ENCODE measurements around the gene C5. TPM values are rescaled to one million over a fixed set of nuclear protein-coding genes. Genes with fewer than 3 reads are reported as not detected.

The C5 gene
- polyA plus RNA-seq, 1 of the 3 experiments (the other 2 are of a cell fraction): 1.8 TPM

DNA sequence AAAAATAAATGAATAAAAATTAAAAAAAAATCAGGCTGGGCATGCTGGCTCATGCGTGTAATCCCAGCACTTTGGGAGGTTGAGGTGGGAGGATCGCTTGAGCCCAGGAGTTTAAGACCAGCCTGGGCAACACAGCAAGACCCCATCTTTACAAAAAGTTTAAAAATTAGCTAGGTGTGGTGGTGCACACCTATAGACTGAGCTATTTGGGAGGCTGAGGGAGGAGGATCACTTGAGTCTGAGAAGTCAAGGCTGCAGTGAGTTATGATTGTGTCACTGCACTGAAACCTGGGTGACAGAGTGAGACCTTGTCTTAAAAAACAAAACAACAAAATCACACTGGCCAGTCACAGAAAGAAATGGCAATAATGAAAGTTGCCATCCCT, 21.3 kb upstream of the C5 start:
- no peak for DNase-seq
- Histone ChIP-seq H3K27me3 (ENCODE audit: insufficient read depth) (no peaks in the 10 kb centered on the region), H3K4me3 (ENCODE audit: low read depth in 2 of 2, low read length in 1 of 2) (no peak overlapping the region), H3K9me2 (no peaks in the 10 kb centered on the region), H2AFZ (ENCODE audit: low read depth) (no peak overlapping the region), H4K20me1 (ENCODE audit: insufficient read depth) (no peaks in the 10 kb centered on the region), H3K9ac (no peak overlapping the region), H3K4me2 (no peak overlapping the region), H3K79me2 (ENCODE audit: insufficient read depth) (no peaks in the 10 kb centered on the region), H3K27ac (ENCODE audit: low read depth in 2 of 2, low read length in 1 of 2) (no peak overlapping the region), H3K36me3 (replicated peaks in 1 of 2; ENCODE audit: control insufficient read depth in 1 of 2, insufficient read depth in 2 of 2, low read length in 1 of 2) (no peaks in the 10 kb centered on the region), H3K9me3 (0 out of 2 replicates have a peak, but pooled peaks cover 6% of the 10 kb centered on the region), H3F3A (replicated peaks; ENCODE audit: insufficient read depth) (peaks cover 5% of the 10 kb centered on the region), H3K4me1 (ENCODE audit: control insufficient read depth in 1 of 2, insufficient read depth in 2 of 2, low read depth in 1 of 2, low read length in 1 of 2) (peaks cover 7 to 12% of the 10 kb centered on the region in 2 experiments; a peak in 3 of 4 replicates)
- ChIA-PET CTCF (interaction anchor here (0.7 to 2.1 kb wide), 5 partner anchors 23 to 315 kb away, joined by 3 to 8 read pairs (median 6); no protein-coding TSS in a partner anchor), POLR2A (no interaction called here)
- WGBS (ENCODE audit: low lambda C conversion rate): 100% methylated on average over 2 of the region's 2 CpGs
- no peak for TF ChIP-seq JUND (IDR thresholded peaks at IDR 0.05)
- no peak for TF ChIP-seq MXI1 (IDR thresholded peaks at IDR 0.05; ENCODE audit: low read depth, low read length)
- TF ChIP-seq FOXJ3 (CRISPR knock-in tag; IDR thresholded peaks at IDR 0.05): no peak
- TF ChIP-seq NFIC (IDR thresholded peaks at IDR 0.05; ENCODE audit: borderline replicate concordance): no peak
- TF ChIP-seq FOXM1 (IDR thresholded peaks at IDR 0.05; ENCODE audit: low read depth): no peak
- TF ChIP-seq TAF1 (IDR thresholded peaks at IDR 0.05; ENCODE audit: borderline replicate concordance, low read depth, low read length): no peak
- TF ChIP-seq SIN3A (IDR thresholded peaks at IDR 0.05; ENCODE audit: borderline replicate concordance, low read depth, low read length): no peak
- TF ChIP-seq, protein P1, sequence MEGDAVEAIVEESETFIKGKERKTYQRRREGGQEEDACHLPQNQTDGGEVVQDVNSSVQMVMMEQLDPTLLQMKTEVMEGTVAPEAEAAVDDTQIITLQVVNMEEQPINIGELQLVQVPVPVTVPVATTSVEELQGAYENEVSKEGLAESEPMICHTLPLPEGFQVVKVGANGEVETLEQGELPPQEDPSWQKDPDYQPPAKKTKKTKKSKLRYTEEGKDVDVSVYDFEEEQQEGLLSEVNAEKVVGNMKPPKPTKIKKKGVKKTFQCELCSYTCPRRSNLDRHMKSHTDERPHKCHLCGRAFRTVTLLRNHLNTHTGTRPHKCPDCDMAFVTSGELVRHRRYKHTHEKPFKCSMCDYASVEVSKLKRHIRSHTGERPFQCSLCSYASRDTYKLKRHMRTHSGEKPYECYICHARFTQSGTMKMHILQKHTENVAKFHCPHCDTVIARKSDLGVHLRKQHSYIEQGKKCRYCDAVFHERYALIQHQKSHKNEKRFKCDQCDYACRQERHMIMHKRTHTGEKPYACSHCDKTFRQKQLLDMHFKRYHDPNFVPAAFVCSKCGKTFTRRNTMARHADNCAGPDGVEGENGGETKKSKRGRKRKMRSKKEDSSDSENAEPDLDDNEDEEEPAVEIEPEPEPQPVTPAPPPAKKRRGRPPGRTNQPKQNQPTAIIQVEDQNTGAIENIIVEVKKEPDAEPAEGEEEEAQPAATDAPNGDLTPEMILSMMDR (IDR thresholded peaks at IDR 0.05): no peak
- TF ChIP-seq, protein P2, sequence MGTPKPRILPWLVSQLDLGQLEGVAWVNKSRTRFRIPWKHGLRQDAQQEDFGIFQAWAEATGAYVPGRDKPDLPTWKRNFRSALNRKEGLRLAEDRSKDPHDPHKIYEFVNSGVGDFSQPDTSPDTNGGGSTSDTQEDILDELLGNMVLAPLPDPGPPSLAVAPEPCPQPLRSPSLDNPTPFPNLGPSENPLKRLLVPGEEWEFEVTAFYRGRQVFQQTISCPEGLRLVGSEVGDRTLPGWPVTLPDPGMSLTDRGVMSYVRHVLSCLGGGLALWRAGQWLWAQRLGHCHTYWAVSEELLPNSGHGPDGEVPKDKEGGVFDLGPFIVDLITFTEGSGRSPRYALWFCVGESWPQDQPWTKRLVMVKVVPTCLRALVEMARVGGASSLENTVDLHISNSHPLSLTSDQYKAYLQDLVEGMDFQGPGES (IDR thresholded peaks at IDR 0.05; ENCODE audit: low read depth, low read length): no peak
- no peak for TF ChIP-seq TCF12 (IDR thresholded peaks at IDR 0.05)
- no peak for TF ChIP-seq YY1 (IDR thresholded peaks at IDR 0.05; ENCODE audit: low read depth)
- TF ChIP-seq FOSL2 (IDR thresholded peaks at IDR 0.05; ENCODE audit: borderline replicate concordance, low read depth): no peak
- no peak for TF ChIP-seq GABPA (IDR thresholded peaks at IDR 0.05; ENCODE audit: low read depth)
- no peak for TF ChIP-seq RAD21 (IDR thresholded peaks at IDR 0.05; ENCODE audit: low read length)
- TF ChIP-seq, protein P3, sequence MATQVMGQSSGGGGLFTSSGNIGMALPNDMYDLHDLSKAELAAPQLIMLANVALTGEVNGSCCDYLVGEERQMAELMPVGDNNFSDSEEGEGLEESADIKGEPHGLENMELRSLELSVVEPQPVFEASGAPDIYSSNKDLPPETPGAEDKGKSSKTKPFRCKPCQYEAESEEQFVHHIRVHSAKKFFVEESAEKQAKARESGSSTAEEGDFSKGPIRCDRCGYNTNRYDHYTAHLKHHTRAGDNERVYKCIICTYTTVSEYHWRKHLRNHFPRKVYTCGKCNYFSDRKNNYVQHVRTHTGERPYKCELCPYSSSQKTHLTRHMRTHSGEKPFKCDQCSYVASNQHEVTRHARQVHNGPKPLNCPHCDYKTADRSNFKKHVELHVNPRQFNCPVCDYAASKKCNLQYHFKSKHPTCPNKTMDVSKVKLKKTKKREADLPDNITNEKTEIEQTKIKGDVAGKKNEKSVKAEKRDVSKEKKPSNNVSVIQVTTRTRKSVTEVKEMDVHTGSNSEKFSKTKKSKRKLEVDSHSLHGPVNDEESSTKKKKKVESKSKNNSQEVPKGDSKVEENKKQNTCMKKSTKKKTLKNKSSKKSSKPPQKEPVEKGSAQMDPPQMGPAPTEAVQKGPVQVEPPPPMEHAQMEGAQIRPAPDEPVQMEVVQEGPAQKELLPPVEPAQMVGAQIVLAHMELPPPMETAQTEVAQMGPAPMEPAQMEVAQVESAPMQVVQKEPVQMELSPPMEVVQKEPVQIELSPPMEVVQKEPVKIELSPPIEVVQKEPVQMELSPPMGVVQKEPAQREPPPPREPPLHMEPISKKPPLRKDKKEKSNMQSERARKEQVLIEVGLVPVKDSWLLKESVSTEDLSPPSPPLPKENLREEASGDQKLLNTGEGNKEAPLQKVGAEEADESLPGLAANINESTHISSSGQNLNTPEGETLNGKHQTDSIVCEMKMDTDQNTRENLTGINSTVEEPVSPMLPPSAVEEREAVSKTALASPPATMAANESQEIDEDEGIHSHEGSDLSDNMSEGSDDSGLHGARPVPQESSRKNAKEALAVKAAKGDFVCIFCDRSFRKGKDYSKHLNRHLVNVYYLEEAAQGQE (IDR thresholded peaks at IDR 0.05; ENCODE audit: low read depth, low read length): no peak
- no peak for TF ChIP-seq GATA2 (CRISPR knock-in tag; IDR thresholded peaks at IDR 0.05)
- no peak for TF ChIP-seq NRF1 (IDR thresholded peaks at IDR 0.05; ENCODE audit: low read depth, low read length)
- TF ChIP-seq MEF2A (IDR thresholded peaks at IDR 0.05; ENCODE audit: borderline replicate concordance, low read depth): no peak
- TF ChIP-seq, protein P4, sequence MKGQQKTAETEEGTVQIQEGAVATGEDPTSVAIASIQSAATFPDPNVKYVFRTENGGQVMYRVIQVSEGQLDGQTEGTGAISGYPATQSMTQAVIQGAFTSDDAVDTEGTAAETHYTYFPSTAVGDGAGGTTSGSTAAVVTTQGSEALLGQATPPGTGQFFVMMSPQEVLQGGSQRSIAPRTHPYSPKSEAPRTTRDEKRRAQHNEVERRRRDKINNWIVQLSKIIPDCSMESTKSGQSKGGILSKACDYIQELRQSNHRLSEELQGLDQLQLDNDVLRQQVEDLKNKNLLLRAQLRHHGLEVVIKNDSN (IDR thresholded peaks at IDR 0.05; ENCODE audit: borderline replicate concordance, low read depth): no peak

Measured in SK-N-SH (cell line).